Erythroblast (primary cell): Measurements from ENCODE around the gene SNN.

Source experiments
- DNase-seq, 2 experiments: peaks; one replicate each; lab custom pipeline; 2025; lab: John Stamatoyannopoulos, UW
- GATA1 ChIP-seq: IDR thresholded peaks from 2 replicates; pipeline ENCODE4 v1.6.1; 2011; ENCODE audit warnings: low read depth, mild to moderate bottlenecking, control low read depth, low read length, moderate library complexity
- POLR2A ChIP-seq: IDR thresholded peaks from 2 replicates; pipeline ENCODE4 v1.6.1; 2011; ENCODE audit warnings: mild to moderate bottlenecking, low read length

Gene SNN

GRCh38 chr16:11629071-11630030 is 38.9 kb upstream of the SNN start:
- TF ChIP-seq GATA1 = no peak
- TF ChIP-seq POLR2A = no peak
- DNase-seq = no peak

DNA sequence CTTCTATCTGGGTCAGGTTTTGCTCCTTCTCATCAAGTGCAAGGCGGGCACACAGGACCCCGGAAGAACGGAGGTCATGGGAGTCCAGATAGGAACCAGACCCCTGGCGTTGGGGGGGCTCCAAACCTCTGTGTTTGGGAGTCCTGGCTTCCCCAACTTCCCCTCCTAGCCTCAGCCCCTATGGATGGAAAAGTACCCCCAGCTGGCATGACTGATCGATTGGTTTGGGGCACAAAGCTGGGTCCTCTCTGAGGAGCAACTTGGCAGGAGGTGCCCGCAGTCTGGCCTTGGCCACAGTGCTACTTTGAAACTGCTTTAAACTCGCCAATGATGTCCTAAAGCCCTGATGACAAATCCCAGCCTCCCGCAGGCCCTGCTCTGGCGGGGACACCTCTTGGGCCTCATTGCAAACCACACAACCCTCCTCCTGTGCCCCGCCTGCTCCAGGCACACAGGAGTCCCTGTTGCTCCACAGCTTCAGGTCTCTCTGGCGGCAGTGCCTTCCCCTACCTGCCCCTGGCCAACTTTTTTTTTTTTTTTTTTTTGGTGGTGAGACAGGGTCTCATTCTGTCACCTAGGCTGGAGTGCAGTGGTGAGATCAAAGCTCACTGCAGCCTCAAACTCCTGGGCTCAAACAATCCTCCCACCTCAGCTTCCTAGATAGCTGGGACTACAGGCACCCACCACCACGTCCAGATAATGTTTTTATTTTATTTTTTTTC is 38.0 kb upstream of the SNN start:
- DNase-seq = no peak
- TF ChIP-seq GATA1 = no peak
- TF ChIP-seq POLR2A = no peak

DNA sequence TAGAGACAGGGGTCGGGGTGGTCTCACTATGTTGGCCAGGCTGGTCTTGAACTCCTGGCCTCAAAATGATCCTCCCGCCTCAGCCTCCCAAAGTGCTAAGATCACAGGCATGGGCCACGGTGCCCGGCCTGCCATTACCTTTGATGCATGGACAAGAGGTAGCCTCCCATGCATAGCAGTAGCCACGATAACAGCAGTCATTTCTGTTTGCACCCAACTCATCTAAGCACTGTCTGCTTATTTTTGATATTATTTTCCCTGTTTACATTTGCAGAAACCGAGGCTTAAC is 37.5 kb upstream of the SNN start:
- no peak for DNase-seq
- TF ChIP-seq POLR2A = no peak
- no peak for TF ChIP-seq GATA1

DNA sequence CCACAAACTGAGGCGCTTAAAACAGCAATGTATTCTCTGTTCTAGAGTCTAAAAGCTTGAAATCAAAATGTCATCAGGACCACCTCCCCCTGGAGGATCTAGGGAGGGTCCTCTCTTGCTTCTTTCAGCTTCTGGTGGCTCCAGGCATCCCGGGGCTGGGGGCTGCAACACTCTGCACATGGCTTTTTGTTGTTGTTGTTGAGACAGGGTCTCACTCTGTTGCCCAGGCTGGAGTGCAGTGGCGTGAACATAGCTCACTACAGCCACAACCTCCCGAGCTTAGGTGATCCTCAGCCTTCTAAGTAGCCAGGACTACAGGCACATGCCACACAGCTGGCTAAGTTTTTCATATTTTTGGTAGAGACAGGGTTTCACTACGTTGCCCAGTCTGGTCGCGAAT is 37.0 kb upstream of the SNN start:
- no peak for TF ChIP-seq GATA1
- no peak for DNase-seq

DNA sequence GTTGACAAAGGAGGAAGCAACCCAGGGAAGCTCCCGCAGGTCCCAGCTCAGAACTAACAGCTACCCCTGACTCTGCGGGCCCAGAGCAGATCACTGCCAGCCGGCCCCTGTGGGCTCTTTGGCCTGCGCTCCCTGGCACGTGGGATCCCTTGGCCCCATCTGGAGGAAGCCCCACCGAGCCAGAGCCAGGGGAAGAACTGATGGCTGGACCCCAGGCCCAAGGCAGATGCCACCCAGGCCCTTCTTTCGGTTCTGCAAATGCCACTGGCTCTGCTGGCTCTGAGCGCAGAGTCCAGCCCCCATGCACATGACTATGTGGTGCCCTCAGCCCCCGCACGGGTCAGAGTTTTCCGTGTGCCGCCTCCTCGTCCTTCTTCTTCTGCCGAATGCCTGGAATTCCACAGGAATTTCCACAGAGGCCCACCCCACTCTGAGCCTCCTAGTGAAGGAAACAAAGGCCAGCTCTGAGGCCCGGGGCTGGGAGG is 35.8 kb upstream of the SNN start:
- TF ChIP-seq GATA1 (no peak), POLR2A (no peak)
- DNase-seq = no peak

GRCh38 chr16:11633113-11633512 is 35.1 kb upstream of the SNN start:
- no peak for TF ChIP-seq GATA1
- TF ChIP-seq POLR2A = no peak
- no peak for DNase-seq

DNA sequence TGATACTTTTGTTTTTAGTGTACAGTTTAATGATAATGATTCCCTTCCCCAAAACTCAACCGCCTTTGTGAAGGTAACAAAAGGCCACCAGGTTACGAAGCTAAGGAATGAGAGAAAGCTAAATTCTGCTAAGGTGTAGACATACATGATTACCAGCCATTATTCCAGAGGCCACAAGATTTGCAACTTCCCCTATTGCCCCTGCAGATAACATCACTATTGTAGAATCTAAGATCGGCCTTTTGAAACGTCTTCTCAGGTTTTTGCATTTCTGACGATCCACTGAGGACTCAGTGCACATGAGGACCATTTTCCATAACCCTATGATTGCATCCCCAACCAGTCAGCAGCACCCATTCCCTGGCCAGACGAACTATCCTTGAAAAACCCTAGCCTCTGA is 33.9 kb upstream of the SNN start:
- no peak for TF ChIP-seq POLR2A
- TF ChIP-seq GATA1 = no peak

DNA sequence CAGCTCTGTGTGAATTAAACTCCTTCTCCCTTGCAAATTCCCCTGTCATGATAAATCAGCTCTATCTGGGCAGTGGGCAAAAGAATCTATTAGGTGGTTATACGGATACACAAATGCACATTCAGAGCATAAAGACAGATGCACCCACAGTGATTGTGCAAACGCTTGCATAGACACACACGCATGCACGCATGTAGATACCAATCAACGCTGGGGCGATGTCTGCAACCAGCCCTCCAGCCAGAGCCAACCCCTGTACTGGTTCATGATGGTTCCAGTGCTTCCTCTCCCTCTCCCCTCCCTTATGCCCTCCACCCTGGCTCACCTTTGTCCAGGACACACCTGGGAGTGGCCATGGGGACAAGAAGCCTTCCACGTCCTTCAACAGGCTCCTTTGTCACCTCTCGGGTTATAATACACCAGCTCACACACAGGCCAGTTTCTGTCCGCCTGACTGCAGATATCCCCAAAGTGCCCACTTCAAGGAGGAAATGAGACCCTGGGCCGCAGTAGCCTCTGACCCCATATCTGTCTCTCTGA is 33.1 kb upstream of the SNN start:
- no peak for TF ChIP-seq POLR2A
- TF ChIP-seq GATA1 = no peak
- DNase-seq = no peak

More for the DNA sequence above, 33.9 kb upstream of the SNN start:
- DNase-seq = no peak

DNA sequence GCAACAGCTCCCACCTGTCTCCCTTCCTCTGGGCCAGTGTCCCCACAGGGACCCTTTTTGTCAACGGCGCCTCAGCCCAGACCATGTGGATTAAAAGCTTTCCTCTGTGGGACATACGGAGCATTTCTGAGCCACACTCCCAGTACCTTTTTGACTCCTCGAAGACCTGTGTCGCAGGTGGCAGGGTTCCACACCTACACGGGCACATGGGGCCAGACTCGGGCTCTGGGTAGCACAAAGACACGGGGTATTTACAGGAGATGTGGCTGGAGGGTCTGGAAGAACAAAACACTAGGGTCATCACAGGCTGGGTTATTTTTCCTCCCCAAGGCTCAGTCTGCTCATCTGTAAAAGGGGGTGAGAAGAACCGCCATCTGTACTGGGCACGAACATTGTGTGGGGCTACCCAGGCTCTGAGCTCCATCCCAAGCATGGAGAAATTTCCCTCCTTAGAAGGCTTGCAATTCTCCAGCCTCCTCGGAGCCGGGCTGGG is 32.5 kb upstream of the SNN start:
- TF ChIP-seq POLR2A (no peak), GATA1 (no peak)
- no peak for DNase-seq

GRCh38 chr16:11636172-11636721 is 32.0 kb upstream of the SNN start:
- TF ChIP-seq POLR2A (no peak), GATA1 (no peak)
- DNase-seq = no peak

DNA sequence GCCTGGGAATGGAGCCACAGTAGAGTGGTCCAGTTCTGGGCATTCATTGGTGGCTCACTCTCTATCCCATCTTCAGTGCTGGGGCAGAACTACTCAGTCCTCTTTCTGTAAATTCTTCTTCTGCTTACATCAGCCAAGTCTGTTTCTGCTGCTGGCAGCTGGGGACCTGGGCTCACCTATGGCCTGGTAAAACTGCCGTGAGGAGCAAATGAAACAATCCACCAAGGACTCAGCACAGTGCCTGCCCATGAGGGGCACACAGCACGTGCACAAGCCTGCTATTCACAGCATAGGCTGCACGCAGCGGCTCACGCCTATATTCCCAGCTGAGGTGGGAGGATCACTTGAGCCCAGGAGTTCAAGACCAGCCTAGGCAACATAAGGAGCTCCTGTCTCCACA is 30.9 kb upstream of the SNN start:
- TF ChIP-seq POLR2A = no peak
- no peak for TF ChIP-seq GATA1
- DNase-seq = no peak

- DNase-seq = no peak
- no peak for TF ChIP-seq GATA1
- TF ChIP-seq POLR2A = no peak
Observed at GRCh38 chr16:11638140-11638539, 30.1 kb upstream of the SNN start.

DNA sequence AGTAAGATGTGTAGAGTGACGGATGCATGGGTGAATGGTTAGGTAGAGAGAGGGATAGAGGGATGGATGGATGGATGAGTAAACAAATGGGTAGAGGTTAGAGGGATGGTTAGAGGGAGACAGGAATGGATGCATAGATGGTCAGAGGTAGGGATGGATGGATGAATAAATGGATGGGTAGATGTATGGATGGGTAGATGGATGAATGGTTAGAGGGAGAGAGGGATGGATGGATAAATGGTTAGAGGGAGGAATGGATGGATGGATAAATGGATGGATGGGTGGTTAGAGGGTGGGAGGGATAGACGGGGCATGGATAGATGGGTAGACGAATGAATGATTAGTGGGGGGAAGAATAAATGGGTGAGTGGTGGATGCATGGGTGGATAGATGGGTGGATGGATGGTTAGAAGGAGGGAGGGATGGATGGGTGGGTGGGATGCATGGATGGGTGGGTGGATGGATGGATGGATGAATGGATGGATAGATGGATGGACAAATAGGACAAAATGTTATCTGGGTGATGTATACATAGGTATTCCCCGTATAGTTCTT is 29.2 kb upstream of the SNN start:
- no peak for DNase-seq
- no peak for TF ChIP-seq GATA1
- no peak for TF ChIP-seq POLR2A
